ENCODE measurements around the gene MCCD1.

The MCCD1 gene

GRCh38 chr6:31525553-31525931 lies 3.2 kb upstream of the MCCD1 start:
- no peak overlapping the region for H3K4me2 ChIP-seq (ENCODE audit: low read length)
- no peaks in the 10 kb centered on the region for H3K9me3 ChIP-seq (ENCODE audit: control insufficient read depth, insufficient read depth, low read length)
- no peak overlapping the region for H3K27ac ChIP-seq (ENCODE audit: low read depth, low read length)
- H4K20me1 ChIP-seq (ENCODE audit: control insufficient read depth, insufficient read depth, low read depth, low read length), result peaks cover under 1% of the 10 kb centered on the region; the same call in 1 of the 2 replicates
- H3K4me1 ChIP-seq (ENCODE audit: control insufficient read depth, low read length), result no peaks in the 10 kb centered on the region
- peaks cover 24% of the 10 kb centered on the region for H3F3A ChIP-seq (ENCODE audit: control insufficient read depth, insufficient read depth)
- no peak overlapping the region for H3K4me3 ChIP-seq (ENCODE audit: low read length)
- no peaks in the 10 kb centered on the region for H3K27me3 ChIP-seq (ENCODE audit: control insufficient read depth, low read length)
- TF ChIP-seq EZH2phosphoT487 (IDR thresholded peaks at IDR 0.05; ENCODE audit: borderline replicate concordance, low read length) (no peak), CTCF (IDR thresholded peaks at IDR 0.05; ENCODE audit: low read depth, low read length, poor library complexity, severe bottlenecking) (no peak)
- H3K36me3 ChIP-seq (ENCODE audit: control insufficient read depth, low read length), result peaks cover 16% of the 10 kb centered on the region
- no peaks in the 10 kb centered on the region for H3K9me2 ChIP-seq (replicated peaks; ENCODE audit: control insufficient read depth, low read length)
- no peaks in the 10 kb centered on the region for H3K79me2 ChIP-seq (ENCODE audit: control insufficient read depth, low read length)

DNA sequence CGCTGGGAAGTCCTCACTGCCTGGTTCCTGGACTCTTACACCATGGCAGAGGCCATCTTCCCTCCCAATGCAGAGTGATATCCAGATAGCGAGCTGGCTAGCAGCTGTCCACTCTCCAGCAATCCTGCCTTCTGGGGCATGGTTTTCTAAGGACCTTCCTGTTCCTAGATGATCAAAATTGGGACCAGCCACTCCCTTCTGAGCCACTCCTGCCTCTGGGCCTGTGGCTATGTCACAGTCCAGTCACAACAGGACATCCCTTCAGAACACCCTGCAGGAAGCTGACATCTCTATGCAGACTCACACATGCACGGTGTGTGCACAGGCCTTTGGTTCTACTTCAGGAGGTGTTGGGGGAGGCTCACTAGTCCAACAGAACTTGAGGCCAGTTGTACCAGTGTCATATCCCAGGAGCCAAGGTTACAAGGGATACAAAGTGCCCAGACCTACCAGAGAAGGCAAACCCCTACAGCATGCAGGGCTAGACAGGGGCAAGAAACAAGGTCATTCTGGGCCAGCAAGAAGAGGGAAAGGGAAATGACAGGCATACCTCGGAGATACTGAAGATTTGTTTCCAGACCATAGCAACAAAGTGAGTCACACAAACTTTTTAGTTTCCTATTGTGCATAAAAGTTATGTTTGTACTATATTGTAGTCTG lies 2.7 kb upstream of the MCCD1 start:
- H3K4me1 ChIP-seq (ENCODE audit: control insufficient read depth, low read length), result no peaks in the 10 kb centered on the region
- peaks cover 21% of the 10 kb centered on the region for H3K36me3 ChIP-seq (ENCODE audit: control insufficient read depth, low read length)
- no peaks in the 10 kb centered on the region for H3K9me3 ChIP-seq (ENCODE audit: control insufficient read depth, insufficient read depth, low read length)
- no peak overlapping the region for H3K4me2 ChIP-seq (ENCODE audit: low read length)
- H4K20me1 ChIP-seq (ENCODE audit: control insufficient read depth, insufficient read depth, low read depth, low read length), result peaks cover 5% of the 10 kb centered on the region; the same call in 1 of the 2 replicates
- no peaks in the 10 kb centered on the region for H3K27me3 ChIP-seq (ENCODE audit: control insufficient read depth, low read length)
- no peak overlapping the region for H3K4me3 ChIP-seq (ENCODE audit: low read length)
- TF ChIP-seq EZH2phosphoT487 (IDR thresholded peaks at IDR 0.05; ENCODE audit: borderline replicate concordance, low read length), result no peak
- TF ChIP-seq CTCF (IDR thresholded peaks at IDR 0.05; ENCODE audit: low read depth, low read length, poor library complexity, severe bottlenecking), result no peak
- H3K9me2 ChIP-seq (replicated peaks; ENCODE audit: control insufficient read depth, low read length), result no peaks in the 10 kb centered on the region
- no peak overlapping the region for H3K27ac ChIP-seq (ENCODE audit: low read depth, low read length)
- H3F3A ChIP-seq (ENCODE audit: control insufficient read depth, insufficient read depth), result peaks cover 30% of the 10 kb centered on the region
- H3K79me2 ChIP-seq (ENCODE audit: control insufficient read depth, low read length), result no peaks in the 10 kb centered on the region

GRCh38 chr6:31528307-31528777 lies 420 bp upstream of the MCCD1 start:
- Histone ChIP-seq H3K4me2 (ENCODE audit: low read length) (no peak overlapping the region), H3K79me2 (ENCODE audit: control insufficient read depth, low read length) (peaks cover 4% of the 10 kb centered on the region), H4K20me1 (ENCODE audit: control insufficient read depth, insufficient read depth, low read depth, low read length) (peaks cover 12% of the 10 kb centered on the region; the same call in 1 of the 2 replicates), H3K4me3 (ENCODE audit: low read length) (no peak overlapping the region), H3K36me3 (ENCODE audit: control insufficient read depth, low read length) (peaks cover 44% of the 10 kb centered on the region), H3F3A (ENCODE audit: control insufficient read depth, insufficient read depth) (peaks cover 47% of the 10 kb centered on the region), H3K9me2 (replicated peaks; ENCODE audit: control insufficient read depth, low read length) (no peaks in the 10 kb centered on the region), H3K27ac (ENCODE audit: low read depth, low read length) (no peak overlapping the region), H3K4me1 (ENCODE audit: control insufficient read depth, low read length) (no peaks in the 10 kb centered on the region), H3K9me3 (ENCODE audit: control insufficient read depth, insufficient read depth, low read length) (no peaks in the 10 kb centered on the region), H3K27me3 (ENCODE audit: control insufficient read depth, low read length) (no peaks in the 10 kb centered on the region)
- TF ChIP-seq EZH2phosphoT487 (IDR thresholded peaks at IDR 0.05; ENCODE audit: borderline replicate concordance, low read length), result no peak
- TF ChIP-seq CTCF (IDR thresholded peaks at IDR 0.05; ENCODE audit: low read depth, low read length, poor library complexity, severe bottlenecking), result no peak

All from DOHH2 (cell line).